Superior temporal gyrus (tissue), 1 donor: ENCODE results near the gene AGBL5.
A peak's percentile ranks its signal among the peaks of the same experiment; 100 is the strongest.

Experiments used
- DNase-seq: peaks from one replicate; pipeline ENCODE4 v3.0.0-alpha.2; 2016; ENCODE audit errors: extremely low spot score

The AGBL5 gene

GRCh38 chr2:27023740-27024139, 27.7 kb upstream of the AGBL5 start:
- no peak for DNase-seq

GRCh38 chr2:27024188-27024587, 27.3 kb upstream of the AGBL5 start:
- no peak for DNase-seq

GRCh38 chr2:27024812-27025211, 26.7 kb upstream of the AGBL5 start:
- DNase-seq, result no peak

DNA sequence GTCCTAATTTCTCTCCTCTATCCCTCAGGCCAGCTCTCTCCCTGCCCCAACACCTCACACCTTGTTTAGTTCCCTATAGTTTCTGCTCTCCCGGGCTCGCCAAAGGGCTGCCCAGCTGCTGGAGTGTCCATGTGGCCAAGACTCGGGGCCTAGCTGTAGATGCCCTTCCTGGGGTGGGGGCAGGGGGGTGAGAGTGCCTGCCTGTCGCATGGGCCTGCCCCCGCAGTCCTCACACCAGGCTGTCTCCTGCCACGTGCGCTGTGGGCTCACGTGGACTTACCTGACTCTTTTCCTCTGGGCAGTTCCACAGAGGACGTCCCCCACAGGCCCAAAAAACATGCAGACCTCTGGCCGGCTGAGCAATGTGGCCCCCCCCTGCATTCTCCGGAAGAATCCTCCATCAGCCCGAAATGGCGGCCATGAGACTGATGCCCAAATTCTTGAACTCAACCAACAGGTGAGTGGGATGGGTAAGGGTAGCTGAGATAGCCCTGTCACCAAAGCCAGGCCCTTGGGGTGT, 26.1 kb upstream of the AGBL5 start:
- DNase-seq, result no peak

GRCh38 chr2:27025861-27026851, 25.3 kb upstream of the AGBL5 start:
- DNase-seq, result no peak

DNA sequence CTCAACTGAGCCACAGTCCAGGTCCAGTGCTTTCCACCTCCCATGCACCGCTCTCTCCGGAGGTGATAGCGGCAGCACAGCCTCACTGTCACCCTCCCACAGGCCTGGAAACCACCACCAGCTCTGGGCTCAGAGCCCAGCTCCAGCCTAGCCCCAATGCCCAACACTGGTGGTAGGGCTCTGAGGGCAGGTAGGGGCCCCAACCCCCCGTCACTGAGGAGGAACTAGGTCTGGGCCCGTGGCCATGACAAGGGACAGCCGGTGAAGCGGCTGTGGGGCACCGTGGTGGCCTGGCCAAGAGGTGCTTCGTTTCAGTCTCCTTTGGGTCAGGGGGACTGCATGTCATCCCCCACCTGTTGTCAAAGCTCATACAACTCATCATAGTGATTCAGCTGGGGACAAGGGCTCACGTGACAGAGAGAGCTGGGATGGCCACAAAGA, 24.2 kb upstream of the AGBL5 start:
- DNase-seq, result no peak

- no peak for DNase-seq
Measured at GRCh38 chr2:27029051-27029450, 22.4 kb upstream of the AGBL5 start.

- DNase-seq, result peak; percentile 85
Measured at GRCh38 chr2:27032495-27033252, 18.8 kb upstream of the AGBL5 start, which contains the start of gene TMEM214. TMEM214 (plus strand) TSS chr2:27032965; CDS start chr2:27033016, 51 bp downstream.

GRCh38 chr2:27033253-27033852, 18.1 kb upstream of the AGBL5 start:
- no peak for DNase-seq

DNA sequence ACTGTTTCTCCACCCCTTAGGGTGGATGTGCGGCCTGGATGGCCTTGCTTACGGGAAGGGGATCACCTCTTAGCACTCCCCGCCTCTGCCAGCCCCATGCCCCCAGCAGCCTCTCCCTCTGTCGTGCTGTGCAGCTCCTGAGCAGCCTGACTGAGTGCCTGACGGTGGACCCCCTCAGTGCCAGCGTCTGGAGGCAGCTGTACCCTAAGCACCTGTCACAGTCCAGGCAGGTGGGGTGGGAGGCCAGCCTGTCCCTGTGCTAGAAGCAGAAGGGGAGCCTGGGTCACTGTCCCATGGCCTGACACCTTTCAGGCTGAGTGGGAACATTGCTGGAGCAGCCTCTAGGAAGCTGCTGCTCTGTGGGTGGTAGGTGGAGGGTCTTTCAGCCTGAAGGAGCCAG, 13.5 kb upstream of the AGBL5 start:
- DNase-seq, result no peak

DNA sequence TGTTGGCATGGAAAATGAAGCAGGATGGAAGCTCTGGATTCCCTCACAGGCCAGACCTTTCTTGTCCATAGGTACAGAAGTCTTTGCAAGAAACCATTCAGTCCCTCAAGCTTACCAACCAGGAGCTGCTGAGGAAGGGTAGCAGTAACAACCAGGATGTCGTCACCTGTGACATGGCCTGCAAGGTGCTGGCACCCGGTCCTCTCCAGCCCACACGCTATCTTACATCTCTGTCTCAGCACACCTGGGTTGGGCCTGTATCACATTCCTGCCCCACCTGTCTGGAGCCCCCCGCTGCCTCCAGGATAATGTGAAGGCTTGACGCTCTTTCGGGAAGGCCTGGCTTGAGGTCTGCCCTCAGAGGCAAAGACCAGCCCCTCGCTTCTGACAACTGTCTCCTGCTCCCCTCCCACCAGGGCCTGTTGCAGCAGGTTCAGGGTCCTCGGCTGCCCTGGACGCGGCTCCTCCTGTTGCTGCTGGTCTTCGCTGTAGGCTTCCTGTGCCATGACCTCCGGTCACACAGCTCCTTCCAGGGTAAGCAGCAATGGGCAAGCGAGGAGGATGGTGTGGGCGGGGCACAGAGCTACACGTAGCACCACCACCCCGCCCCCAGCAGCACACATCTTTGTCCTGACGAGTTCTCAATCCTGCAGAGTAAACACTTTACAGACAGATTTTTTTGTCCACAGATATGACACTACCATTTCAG, 12.7 kb upstream of the AGBL5 start:
- DNase-seq, result no peak

DNA sequence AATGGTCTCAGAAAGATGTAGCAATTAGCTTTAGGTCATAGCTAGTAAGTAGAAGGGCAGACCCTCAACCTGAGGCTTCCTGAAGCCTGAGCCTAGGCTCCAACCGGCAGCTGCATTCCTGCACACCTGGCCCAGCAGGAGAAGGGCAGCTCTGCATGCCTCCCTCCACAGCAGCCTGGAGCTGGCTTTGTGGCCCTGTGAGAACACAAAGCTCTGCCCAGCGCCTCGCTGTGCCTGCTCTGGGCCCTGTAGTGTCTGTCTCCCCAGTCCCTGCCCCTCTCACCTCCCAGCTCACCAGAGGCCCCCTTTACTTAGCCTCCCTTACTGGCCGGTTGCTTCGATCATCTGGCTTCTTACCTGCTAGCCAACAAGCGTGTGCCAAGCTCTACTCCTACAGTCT, 12.0 kb upstream of the AGBL5 start:
- DNase-seq, result no peak

DNA sequence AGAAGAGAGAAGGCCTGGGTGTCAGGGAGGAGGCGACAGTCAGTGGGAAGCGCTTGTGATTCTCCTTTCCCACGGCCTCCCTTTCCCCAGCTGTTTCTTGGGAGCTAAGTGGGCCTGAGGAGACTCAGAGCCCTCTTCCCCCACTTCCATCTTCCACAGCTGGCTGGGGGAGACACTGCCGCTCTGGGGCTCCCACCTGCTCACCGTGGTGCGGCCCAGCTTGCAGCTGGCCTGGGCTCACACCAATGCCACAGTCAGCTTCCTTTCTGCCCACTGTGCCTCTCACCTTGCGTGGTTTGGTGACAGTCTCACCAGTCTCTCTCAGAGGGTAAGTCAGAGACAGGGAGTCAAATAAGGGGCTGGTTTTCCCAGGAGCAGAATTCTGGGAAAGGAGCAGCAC, 11.6 kb upstream of the AGBL5 start:
- DNase-seq, result no peak

DNA sequence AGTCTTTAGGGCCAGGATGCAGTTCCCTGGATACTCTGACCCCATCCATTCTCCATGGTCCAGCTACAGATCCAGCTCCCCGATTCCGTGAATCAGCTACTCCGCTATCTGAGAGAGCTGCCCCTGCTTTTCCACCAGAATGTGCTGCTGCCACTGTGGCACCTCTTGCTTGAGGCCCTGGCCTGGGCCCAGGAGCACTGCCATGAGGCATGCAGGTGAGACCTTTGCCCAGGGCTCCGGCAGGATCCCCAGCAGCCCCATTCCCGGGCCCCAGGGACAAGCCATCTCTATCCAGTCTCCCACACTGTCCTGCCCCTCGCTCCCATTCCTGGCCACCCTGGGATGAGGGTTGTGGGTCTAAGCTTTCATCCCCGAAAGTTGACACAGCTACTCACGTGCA, 11.2 kb upstream of the AGBL5 start:
- DNase-seq, result no peak

- DNase-seq, result peak; percentile 15
Measured at GRCh38 chr2:27041752-27042151, 9.7 kb upstream of the AGBL5 start.

DNA sequence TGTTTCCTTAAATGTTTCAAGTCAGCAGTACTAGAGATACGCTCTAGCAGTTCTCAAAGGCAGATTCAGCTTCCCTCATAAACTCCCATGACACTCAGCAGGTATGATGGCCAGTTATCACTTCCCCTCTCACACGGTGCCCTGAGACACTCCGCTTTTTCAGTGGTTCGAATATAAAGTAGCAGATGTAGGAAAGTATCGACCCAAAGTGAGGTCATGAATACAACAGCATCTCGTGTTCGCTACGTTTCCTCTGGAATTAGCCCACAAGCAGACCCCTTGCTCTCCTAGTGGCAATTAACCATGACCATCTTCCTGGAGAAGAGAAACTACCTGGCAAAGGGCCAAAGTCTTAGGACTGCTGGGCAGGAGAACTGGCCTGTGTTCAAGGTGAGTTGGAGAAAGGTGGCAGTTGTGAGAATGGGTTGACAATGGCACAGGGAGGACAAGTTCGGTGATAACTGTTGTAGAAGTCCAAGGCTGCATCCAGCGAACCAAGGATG, 9.3 kb upstream of the AGBL5 start:
- DNase-seq, result no peak

DNA sequence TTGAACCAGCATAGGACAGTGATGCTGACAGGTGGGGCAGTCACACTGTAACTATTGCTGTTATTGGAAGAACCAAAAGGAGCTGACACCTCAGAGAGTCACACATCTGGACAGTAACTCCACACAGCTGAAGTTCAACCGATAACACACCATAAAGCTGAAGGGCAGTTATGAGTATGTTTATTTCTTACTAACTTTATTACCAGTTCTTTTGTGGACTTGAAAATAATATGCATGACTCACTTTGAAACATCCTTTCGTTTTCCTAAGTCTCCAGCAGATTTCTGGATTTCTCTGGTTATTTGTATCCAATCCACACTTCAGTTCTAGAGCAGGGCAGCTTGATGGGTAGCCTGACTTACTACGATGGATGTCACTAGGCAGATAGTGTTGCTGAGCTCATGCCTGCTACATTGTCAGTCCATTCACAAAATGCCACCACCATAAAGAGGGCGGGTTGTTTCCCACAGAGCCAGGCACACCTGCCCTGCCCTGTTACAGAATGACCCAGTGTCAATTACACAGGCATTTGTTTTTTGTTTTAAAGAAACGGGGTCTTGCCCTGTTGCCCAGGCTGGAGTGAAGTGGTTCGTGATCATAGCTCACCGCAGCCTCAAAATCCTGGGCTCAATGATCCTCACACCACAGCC, 8.4 kb upstream of the AGBL5 start:
- no peak for DNase-seq

DNA sequence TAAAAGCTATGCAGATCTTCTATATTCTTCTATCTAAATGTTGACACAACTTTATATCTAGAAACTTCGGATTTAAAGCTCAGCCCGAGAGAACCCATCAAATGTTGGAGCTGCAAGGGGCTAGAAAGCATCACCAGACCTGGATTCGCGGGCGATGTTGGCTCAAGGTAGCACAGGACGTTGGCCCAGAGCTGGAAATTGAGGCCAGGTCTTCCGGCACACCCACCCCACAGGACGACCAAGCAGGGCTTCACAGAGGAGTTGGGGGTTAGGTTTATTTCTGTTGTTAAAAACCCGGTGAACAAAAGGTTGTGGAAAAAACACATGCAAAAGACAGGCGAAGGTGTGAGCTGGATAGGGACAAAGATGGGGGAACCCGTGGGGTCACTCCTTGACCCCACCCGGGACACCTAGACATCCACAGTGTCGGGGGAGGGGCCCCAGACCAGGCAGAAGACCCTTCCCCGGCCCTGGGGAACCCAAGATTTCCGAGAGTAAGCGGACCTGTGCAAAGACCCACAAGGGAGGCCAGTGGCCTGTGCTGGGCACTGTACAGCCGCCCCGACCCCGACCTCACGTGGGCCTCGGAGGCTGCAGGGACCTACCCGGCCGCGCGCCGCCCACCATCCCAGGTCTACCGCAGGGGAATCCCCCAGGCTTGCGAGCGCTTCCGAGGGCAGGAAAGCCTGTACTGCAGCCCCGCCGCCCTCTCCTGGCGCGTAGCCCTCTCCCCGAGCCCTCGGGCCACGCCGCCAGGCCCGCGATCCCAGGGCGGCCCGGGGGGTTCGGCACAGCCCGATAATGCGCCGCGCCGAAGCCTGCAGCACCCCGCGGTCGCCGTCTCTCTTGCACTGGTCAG, 1.8 kb upstream of the AGBL5 start:
- DNase-seq, result no peak

- peak; percentile 99 for DNase-seq
Measured at GRCh38 chr2:27050281-27050995, 1.0 kb upstream of the AGBL5 start.
